MCF 10A (cell line): Measurements from ENCODE around the gene MAP2K3. TPM values are rescaled to one million over a fixed set of nuclear protein-coding genes. Genes with fewer than 3 reads are reported as not detected.

Experiments
- BruUV-seq: library from RNA; stranded (reverse); fragments of 400-500 nt; replicated peaks from 2 replicates; lab custom pipeline; 2021; lab: Mats Ljungman, UMichigan
- CTCF ChIA-PET: fragments of 300-600 bp; sonication (Branson Sonifier 250); formaldehyde crosslinking; extraction: SDS; loops from one replicate; lab custom pipeline; 2021; ENCODE audit warnings: antibody characterized with exemption, inconsistent platforms; lab: Yijun Ruan, JAX
- POLR2A ChIA-PET: fragments of 300-600, 350-650 bp; sonication (Branson Sonifier 250); formaldehyde crosslinking; extraction: SDS; loops from one replicate; lab custom pipeline; 2020; ENCODE audit warnings: antibody characterized with exemption, inconsistent platforms; lab: Yijun Ruan, JAX
- DNase-seq: peaks from one replicate; pipeline ENCODE4 v3.0.0-alpha.2; 2018; ENCODE audit not compliant: unreplicated experiment
- H3K27ac Mint-ChIP-seq: one replicate; pipeline ENCODE4 v1.8.0; 2022; ENCODE audit warnings: mild to moderate bottlenecking, low read depth, mixed read lengths; ENCODE audit not compliant: unreplicated experiment
- H3K27me3 Mint-ChIP-seq: one replicate; pipeline ENCODE4 v1.8.0; 2022; ENCODE audit warnings: mixed read lengths; ENCODE audit not compliant: insufficient read depth, unreplicated experiment
- H3K36me3 Mint-ChIP-seq: one replicate; pipeline ENCODE4 v1.8.0; 2022; ENCODE audit warnings: mild to moderate bottlenecking, moderate library complexity, mixed read lengths; ENCODE audit not compliant: insufficient read depth, unreplicated experiment
- H3K4me1 Mint-ChIP-seq: one replicate; pipeline ENCODE4 v1.8.0; 2022; ENCODE audit warnings: mixed read lengths; ENCODE audit not compliant: insufficient read depth, unreplicated experiment
- H3K4me3 Mint-ChIP-seq: one replicate; pipeline ENCODE4 v1.8.0; 2022; ENCODE audit warnings: mild to moderate bottlenecking, moderate library complexity, mixed read lengths; ENCODE audit not compliant: unreplicated experiment
- H3K9me3 Mint-ChIP-seq: one replicate; pipeline ENCODE4 v1.8.0; 2022; ENCODE audit warnings: mixed read lengths; ENCODE audit not compliant: unreplicated experiment
- intact Hi-C: fragments of 100-400 bp; cut with micrococcal nuclease; formaldehyde crosslinking; loops from 2 replicates; pipeline ENCODE4 v1.14.1; 2022
- total RNA-seq: library from RNA; stranded (reverse); gene quantifications from 2 replicates; pipeline ENCODE4 v1.2.3, GENCODE V29; 2022
- TF ChIP-seq, protein P1 (sequence below): fragments of 200-600 bp; IDR thresholded peaks from one replicate; pipeline ENCODE4 v1.8.0; 2022; ENCODE audit warnings: antibody characterized with exemption, mild to moderate bottlenecking; ENCODE audit not compliant: unreplicated experiment

Gene MAP2K3
- total RNA-seq, 1 experiment from 2014 or later, result 45.2 TPM

- no peak for DNase-seq
- Mint-ChIP-seq H3K4me3 (no peak overlapping the region), H3K27me3 (no peaks in the 10 kb centered on the region), H3K36me3 (peaks cover 19% of the 10 kb centered on the region), H3K27ac (no peak overlapping the region), H3K4me1 (peaks cover 24% of the 10 kb centered on the region), H3K9me3 (no peaks in the 10 kb centered on the region)
- BruUV-seq, result no TSS peak
- TF ChIP-seq, protein P1, sequence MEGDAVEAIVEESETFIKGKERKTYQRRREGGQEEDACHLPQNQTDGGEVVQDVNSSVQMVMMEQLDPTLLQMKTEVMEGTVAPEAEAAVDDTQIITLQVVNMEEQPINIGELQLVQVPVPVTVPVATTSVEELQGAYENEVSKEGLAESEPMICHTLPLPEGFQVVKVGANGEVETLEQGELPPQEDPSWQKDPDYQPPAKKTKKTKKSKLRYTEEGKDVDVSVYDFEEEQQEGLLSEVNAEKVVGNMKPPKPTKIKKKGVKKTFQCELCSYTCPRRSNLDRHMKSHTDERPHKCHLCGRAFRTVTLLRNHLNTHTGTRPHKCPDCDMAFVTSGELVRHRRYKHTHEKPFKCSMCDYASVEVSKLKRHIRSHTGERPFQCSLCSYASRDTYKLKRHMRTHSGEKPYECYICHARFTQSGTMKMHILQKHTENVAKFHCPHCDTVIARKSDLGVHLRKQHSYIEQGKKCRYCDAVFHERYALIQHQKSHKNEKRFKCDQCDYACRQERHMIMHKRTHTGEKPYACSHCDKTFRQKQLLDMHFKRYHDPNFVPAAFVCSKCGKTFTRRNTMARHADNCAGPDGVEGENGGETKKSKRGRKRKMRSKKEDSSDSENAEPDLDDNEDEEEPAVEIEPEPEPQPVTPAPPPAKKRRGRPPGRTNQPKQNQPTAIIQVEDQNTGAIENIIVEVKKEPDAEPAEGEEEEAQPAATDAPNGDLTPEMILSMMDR, result no peak
- intact Hi-C loops, result loop anchor here (5.0 kb wide), 1 partner anchor 77 kb away; the partner anchor contains the start of gene TMEM11
- ChIA-PET CTCF (interaction anchor here (0.7 to 2.7 kb wide), 3 partner anchors 9 to 92 kb away, joined by 3 to 13 read pairs (median 5); no protein-coding TSS in a partner anchor), POLR2A (no interaction called here)
Measured at GRCh38 chr17:21289175-21289901, 4.8 kb downstream of the MAP2K3 start.

DNA sequence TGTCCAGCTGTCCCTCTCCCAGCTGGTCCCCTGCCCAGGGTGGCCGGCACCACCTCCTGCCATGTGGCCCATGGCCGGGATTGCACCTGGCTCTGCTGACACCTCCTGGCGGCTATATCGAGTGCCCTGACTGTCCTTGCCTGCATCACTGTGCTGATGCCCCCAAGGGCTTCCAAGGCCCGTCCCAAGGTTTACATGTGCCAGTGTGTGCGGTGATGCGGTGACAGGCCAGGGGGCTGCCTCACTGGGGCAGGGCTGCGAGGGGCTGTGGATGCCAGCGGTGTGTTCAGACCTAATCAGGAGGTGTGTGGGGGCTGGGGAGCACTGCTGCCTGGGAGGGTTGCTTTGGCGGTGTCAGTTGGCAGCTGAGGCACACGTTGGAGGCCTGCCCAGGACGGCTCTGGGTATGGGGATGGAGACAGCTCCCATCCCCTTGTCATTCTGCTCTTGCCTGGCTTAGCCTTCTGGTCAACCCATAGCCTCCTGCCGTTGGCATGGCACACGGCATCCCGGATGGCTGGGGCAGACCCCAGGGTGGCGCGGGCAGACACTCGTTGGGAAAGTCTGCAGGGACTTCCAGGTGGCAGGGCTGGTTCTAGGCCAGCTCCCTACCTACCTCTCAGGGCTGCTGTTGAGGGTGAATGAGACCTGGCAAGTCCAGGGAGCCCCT is 5.5 kb downstream of the MAP2K3 start:
- Mint-ChIP-seq H3K36me3 (peaks cover 21% of the 10 kb centered on the region), H3K27ac (no peak overlapping the region), H3K27me3 (no peaks in the 10 kb centered on the region), H3K9me3 (no peaks in the 10 kb centered on the region), H3K4me3 (no peak overlapping the region), H3K4me1 (peaks cover 28% of the 10 kb centered on the region)
- CTCF ChIA-PET, result interaction anchor here (1.0 to 2.7 kb wide), 2 partner anchors 10 to 167 kb away, joined by 4 to 13 read pairs; no protein-coding TSS in a partner anchor
- BruUV-seq, result no TSS peak
- TF ChIP-seq, protein P1, result no peak
- DNase-seq, result no peak
- POLR2A ChIA-PET, result no interaction called here
- intact Hi-C loops, result loop anchor here (5.0 kb wide), 1 partner anchor 78 kb away; the partner anchor contains the start of gene TMEM11

- no peaks in the 10 kb centered on the region for H3K27me3 Mint-ChIP-seq
- intact Hi-C loops, result no loop called here
- peaks cover 26% of the 10 kb centered on the region for H3K36me3 Mint-ChIP-seq
- POLR2A ChIA-PET, result no interaction called here
- CTCF ChIA-PET, result no interaction called here
- no peak overlapping the region for H3K4me3 Mint-ChIP-seq
- no peak for DNase-seq
- no TSS peak for BruUV-seq
- no peak overlapping the region for H3K27ac Mint-ChIP-seq
- H3K4me1 Mint-ChIP-seq, result peaks cover 25% of the 10 kb centered on the region
- H3K9me3 Mint-ChIP-seq, result no peaks in the 10 kb centered on the region
- TF ChIP-seq, protein P1, result no peak
Measured at GRCh38 chr17:21291357-21291756, 6.8 kb downstream of the MAP2K3 start.

DNA sequence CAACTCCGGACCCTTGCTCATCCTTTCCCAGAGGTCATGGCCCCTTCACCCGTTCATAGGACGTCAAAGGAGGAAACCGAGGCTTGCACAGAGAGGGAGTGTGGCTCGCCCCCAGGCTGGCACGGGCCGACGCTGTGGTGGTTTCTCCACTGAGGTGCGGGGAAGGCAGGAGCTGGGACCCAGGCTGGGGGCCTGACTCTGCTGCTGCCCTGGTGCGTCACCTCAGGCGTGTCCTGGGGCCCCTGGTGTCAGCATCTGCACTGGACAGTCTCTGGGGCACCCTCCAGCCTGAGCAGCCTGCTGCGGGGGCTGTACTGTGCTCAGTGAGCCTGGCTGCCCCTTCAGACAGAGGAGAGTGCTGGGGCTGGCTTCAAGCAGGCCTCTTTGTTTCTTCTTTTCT is 7.4 kb downstream of the MAP2K3 start:
- Mint-ChIP-seq H3K27me3 (no peaks in the 10 kb centered on the region), H3K4me1 (peaks cover 21% of the 10 kb centered on the region), H3K4me3 (no peak overlapping the region), H3K9me3 (no peaks in the 10 kb centered on the region), H3K36me3 (peaks cover 31% of the 10 kb centered on the region), H3K27ac (no peak overlapping the region)
- ChIA-PET CTCF (no interaction called here), POLR2A (no interaction called here)
- intact Hi-C loops, result no loop called here
- DNase-seq, result no peak
- no TSS peak for BruUV-seq
- TF ChIP-seq, protein P1, result no peak
